Aortic smooth muscle cell (primary cell): ENCODE data around the gene SEC24B. TPM values are rescaled to one million over a fixed set of nuclear protein-coding genes. Genes with fewer than 3 reads are reported as not detected.

Source experiments
- total RNA-seq: library from RNA; depleted of rRNA; stranded (reverse); fragments of >200 nt; gene quantifications from 2 replicates; pipeline ENCODE4 v1.2.3, GENCODE V29; 2014

The SEC24B gene
- total RNA-seq: 10.6 and 15.5 TPM in 2 replicates

DNA sequence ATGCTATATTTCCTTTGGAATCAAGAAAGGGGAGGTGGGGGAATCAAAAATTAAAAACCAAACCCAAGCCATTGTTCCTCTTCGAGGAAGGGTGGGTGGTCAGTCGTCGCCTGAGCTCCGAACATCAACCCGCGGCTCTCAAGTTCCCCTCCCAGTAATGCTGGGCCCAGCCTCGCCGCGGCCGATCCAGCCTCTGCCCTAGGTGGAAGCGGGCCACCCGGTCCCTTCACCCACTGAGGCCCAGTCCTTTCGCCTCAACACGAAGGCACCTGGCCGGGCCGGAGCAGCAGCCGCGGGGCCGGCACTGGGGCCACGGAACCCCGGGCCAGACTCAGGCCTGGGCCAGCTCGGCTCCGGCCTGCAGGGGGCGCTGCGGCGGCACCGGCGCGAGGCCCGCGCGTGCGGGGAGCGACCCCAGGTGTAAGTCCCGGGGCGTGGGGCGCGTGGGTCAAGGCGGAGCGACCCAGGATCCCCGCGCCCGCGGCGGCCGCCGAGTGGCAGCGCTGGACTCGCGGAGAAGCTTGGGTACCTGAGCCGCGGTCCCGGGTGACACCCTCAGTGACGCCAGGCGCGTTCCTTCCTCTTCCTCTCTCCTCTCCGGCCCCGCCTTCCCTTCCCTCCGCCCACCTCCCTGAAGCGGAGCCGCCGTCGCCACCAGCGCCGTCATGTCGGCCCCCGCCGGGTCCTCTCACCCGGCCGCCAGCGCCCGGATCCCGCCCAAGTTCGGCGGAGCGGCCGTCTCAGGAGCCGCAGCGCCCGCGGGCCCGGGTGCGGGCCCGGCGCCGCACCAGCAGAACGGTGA is at the start of gene SEC24B:
Gene SEC24B (plus strand): TSS at position 611 of the 802 bp plus-strand sequence. CDS start 55 bp downstream, at position 666.

DNA sequence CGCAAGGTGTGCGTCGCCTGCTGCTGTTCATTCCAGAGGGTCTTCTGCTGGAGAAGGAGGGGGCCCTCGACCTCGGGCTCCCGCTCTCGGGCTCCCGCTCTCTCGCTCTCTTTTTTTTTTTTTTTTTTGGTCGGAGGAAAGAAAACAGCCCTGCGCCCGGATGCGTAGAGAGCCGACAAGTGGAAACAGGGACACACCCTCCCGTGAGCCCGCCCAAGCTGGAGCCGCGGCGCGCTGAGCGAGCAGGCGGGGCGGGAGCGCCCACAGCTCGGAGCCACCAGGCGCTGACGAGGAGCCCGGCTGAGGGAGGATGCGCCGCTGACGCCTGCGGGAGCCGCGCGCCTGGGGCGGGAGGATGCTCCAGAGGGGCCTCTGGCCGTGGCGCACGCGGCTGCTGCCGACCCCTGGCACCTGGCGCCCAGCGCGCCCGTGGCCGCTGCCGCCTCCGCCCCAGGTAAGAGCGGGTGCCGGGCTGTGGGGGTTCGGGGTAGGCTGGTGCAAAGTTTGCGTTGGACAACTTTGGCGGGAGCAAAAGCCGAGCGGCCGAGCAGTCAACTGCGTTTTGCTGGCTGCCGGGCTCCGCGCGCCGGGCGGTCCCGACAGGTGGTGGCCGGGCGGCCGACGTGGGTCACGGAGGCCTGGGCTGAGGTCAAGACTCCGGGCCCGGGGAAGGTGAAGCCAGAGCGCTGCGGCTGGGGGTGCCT is 126.5 kb downstream of the SEC24B start, which contains the start of gene MCUB:
Gene MCUB (plus strand): TSS at position 264 of the 704 bp plus-strand sequence. CDS start 92 bp downstream, at position 356.

Other genes with a start within 250 kb of the SEC24B start
- 0.06 and 0.13 TPM in 2 replicates for gene COL25A1, start 131.2 kb upstream of the SEC24B start, total RNA-seq
- gene MCUB, start 126.4 kb downstream of the SEC24B start, total RNA-seq: 18.2 and 21.1 TPM in 2 replicates